Measurements from ENCODE around the gene C13orf46.
"Not testable (repeated sequence)": the region's sequence is repeated elsewhere in the genome, so short reads cannot be mapped to it uniquely, and the experiment has no call there.

C13orf46 gene

GRCh38 chr13:113919761-113920559 lies 53.9 kb downstream of the C13orf46 start:
- DNase-seq: no peak

GRCh38 chr13:113918981-113919701 lies 54.7 kb downstream of the C13orf46 start:
- no peak for DNase-seq

- DNase-seq: no peak
These were observed 55.3 kb downstream of the C13orf46 start for GRCh38 chr13:113918580-113918979.

- no peak for DNase-seq
These were observed 56.1 kb downstream of the C13orf46 start for GRCh38 chr13:113917594-113918371.

GRCh38 chr13:113917096-113917495 lies 56.8 kb downstream of the C13orf46 start:
- no peak for DNase-seq

- DNase-seq: no peak
These were observed 57.5 kb downstream of the C13orf46 start for GRCh38 chr13:113916330-113916815.

GRCh38 chr13:113915786-113916329 lies 58.0 kb downstream of the C13orf46 start:
- no peak for DNase-seq

GRCh38 chr13:113915012-113915763 lies 58.7 kb downstream of the C13orf46 start:
- DNase-seq: no peak

- DNase-seq: no peak
These were observed 59.4 kb downstream of the C13orf46 start for GRCh38 chr13:113914333-113915011.

GRCh38 chr13:113913838-113914237 lies 60.0 kb downstream of the C13orf46 start:
- not testable (repeated sequence) for DNase-seq

- not testable (repeated sequence) for DNase-seq
These were observed 60.5 kb downstream of the C13orf46 start for GRCh38 chr13:113913408-113913807.

GRCh38 chr13:113912596-113912995 lies 61.3 kb downstream of the C13orf46 start:
- DNase-seq: no peak

- no peak for DNase-seq
These were observed 66.0 kb downstream of the C13orf46 start for GRCh38 chr13:113907635-113908617.

- no peak for DNase-seq
These were observed 67.3 kb downstream of the C13orf46 start for GRCh38 chr13:113906571-113906970.

GRCh38 chr13:113905942-113906341 lies 67.9 kb downstream of the C13orf46 start:
- DNase-seq: no peak

GRCh38 chr13:113905018-113905417 lies 68.9 kb downstream of the C13orf46 start:
- DNase-seq: no peak

- no peak for DNase-seq
These were observed 69.5 kb downstream of the C13orf46 start for GRCh38 chr13:113904411-113904810.

GRCh38 chr13:113903912-113904311 lies 70.0 kb downstream of the C13orf46 start:
- no peak for DNase-seq

Data from stimulated activated naive CD4-positive, alpha-beta T cell (primary cell).